Measurements from ENCODE around the gene TMEM234.
A peak's percentile ranks its signal among the peaks of the same experiment; 100 is the strongest.

DNA sequence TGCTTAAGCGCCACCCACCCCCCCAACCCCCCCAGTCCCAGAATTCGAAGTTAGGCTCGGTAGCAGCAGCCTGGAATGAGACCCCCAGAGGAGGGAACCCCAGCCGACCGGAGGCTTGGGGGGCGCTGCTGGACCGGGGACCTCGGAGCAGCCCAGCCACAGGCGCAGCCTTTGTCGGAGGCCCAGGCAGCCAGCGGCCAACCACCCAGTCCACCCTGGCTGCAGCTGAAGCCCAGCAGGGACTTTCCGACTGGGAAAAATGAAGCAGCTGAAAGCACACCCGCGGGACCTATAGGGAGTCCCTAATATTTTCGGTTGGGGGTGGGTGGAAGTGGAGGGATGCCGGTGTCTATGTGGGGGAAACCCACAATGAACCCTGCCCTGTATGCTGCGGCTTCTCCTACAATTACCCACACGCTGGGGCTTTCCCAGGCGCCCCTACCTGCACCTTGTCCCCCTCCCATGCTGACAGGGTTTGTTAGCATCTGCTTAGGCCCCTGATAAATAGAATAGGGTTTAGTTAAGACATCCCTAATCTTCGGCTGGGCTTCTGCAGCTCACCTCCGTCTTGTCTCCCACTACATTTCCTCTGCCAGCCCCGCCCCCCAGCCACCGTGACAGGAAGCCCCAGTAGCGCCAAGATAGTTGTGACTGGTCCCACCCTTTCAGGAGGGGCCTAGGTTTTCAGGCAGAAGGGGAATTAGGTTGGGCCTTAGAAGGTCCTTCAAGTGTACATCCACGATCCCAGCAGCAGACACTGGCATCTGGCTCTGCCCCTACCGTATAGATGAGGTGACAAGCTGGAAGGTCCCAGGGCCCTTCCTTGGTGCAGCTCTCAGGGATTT, 20.9 kb downstream of the TMEM234 start:
- TF ChIP-seq, protein P1, sequence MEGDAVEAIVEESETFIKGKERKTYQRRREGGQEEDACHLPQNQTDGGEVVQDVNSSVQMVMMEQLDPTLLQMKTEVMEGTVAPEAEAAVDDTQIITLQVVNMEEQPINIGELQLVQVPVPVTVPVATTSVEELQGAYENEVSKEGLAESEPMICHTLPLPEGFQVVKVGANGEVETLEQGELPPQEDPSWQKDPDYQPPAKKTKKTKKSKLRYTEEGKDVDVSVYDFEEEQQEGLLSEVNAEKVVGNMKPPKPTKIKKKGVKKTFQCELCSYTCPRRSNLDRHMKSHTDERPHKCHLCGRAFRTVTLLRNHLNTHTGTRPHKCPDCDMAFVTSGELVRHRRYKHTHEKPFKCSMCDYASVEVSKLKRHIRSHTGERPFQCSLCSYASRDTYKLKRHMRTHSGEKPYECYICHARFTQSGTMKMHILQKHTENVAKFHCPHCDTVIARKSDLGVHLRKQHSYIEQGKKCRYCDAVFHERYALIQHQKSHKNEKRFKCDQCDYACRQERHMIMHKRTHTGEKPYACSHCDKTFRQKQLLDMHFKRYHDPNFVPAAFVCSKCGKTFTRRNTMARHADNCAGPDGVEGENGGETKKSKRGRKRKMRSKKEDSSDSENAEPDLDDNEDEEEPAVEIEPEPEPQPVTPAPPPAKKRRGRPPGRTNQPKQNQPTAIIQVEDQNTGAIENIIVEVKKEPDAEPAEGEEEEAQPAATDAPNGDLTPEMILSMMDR (IDR thresholded peaks at IDR 0.05; ENCODE audit: poor library complexity): peak; percentile 15
- TF ChIP-seq EZH2phosphoT487 (IDR thresholded peaks at IDR 0.05; ENCODE audit: low read depth, severe bottlenecking, unreplicated experiment): no peak
- TF ChIP-seq EZH2 (IDR thresholded peaks at IDR 0.05; ENCODE audit: borderline replicate concordance): no peak

Measured in hepatocyte (in vitro differentiated cells).